Keratinocyte (primary cell): ENCODE measurements around the gene CHRD. TPM values are rescaled to one million over a fixed set of nuclear protein-coding genes. Genes with fewer than 3 reads are reported as not detected.

Source experiments
- DNase-seq: peaks from one replicate; pipeline ENCODE4 v3.0.0-alpha.2; 2011; ENCODE audit warnings: low read depth, missing footprints, low spot score
- FAIRE-seq: peaks from 2 replicates; lab custom pipeline; 2011; peaks lifted over from hg19 to GRCh38; lab: Jason Lieb, UNC
- H2AFZ ChIP-seq: 2 replicates; pipeline ENCODE4 v1.6.0; 2012; ENCODE audit warnings: low read length, control low read depth, inconsistent platforms; ENCODE audit not compliant: control insufficient read depth
- H3K27ac ChIP-seq: 2 replicates; pipeline ENCODE4 v1.5.1; 2011; ENCODE audit warnings: low read length; ENCODE audit not compliant: control insufficient read depth, insufficient read depth
- H3K27me3 ChIP-seq: 3 replicates; pipeline ENCODE4 v1.6.0; 2011; ENCODE audit warnings: low read length; ENCODE audit not compliant: control insufficient read depth, insufficient read depth; ENCODE audit errors: extremely low read depth
- H3K36me3 ChIP-seq, 2 experiments: 2 replicates in 1 of 2; 3 replicates in 1 of 2; pipeline ENCODE4 v1.5.1; 2011; ENCODE audit warnings: low read length in 2 of 2, mild to moderate bottlenecking in 1 of 2; ENCODE audit not compliant: control insufficient read depth in 2 of 2, insufficient read depth in 2 of 2; ENCODE audit errors: extremely low read depth in 1 of 2
- H3K4me1 ChIP-seq: 3 replicates; pipeline ENCODE4 v1.5.1; 2011; ENCODE audit warnings: low read length; ENCODE audit not compliant: control insufficient read depth, insufficient read depth; ENCODE audit errors: extremely low read depth
- H3K4me2 ChIP-seq: 3 replicates; pipeline ENCODE4 v1.6.0; 2011; ENCODE audit warnings: low read depth, low read length; ENCODE audit not compliant: control insufficient read depth, insufficient read depth; ENCODE audit errors: extremely low read depth
- H3K4me3 ChIP-seq, 3 experiments: fragments of 200-600 bp in 1 of 3; sonication (generic) in 1 of 3; 2 replicates in 2 of 3; 3 replicates in 1 of 3; pipeline ENCODE4 v1.5.1; 2011 to 2016; ENCODE audit warnings: low read length in 3 of 3, mild to moderate bottlenecking in 3 of 3, control low read depth in 2 of 3, inconsistent platforms in 1 of 3, low read depth in 1 of 3, mixed read lengths in 1 of 3, mixed run types in 1 of 3, moderate library complexity in 1 of 3; ENCODE audit not compliant: control insufficient read depth in 2 of 3, insufficient read depth in 2 of 3; ENCODE audit errors: extremely low read depth in 1 of 3
- H3K79me2 ChIP-seq: 2 replicates; pipeline ENCODE4 v1.6.0; 2012; ENCODE audit warnings: low read length; ENCODE audit not compliant: control insufficient read depth, insufficient read depth
- H3K9ac ChIP-seq: 3 replicates; pipeline ENCODE4 v1.6.0; 2011; ENCODE audit warnings: low read length; ENCODE audit not compliant: control insufficient read depth, insufficient read depth; ENCODE audit errors: extremely low read depth
- H3K9me1 ChIP-seq: 3 replicates; pipeline ENCODE4 v1.6.0; 2011; ENCODE audit warnings: low read length; ENCODE audit not compliant: control insufficient read depth, insufficient read depth; ENCODE audit errors: extremely low read depth
- H3K9me3 ChIP-seq: 2 replicates; pipeline ENCODE4 v1.5.1; 2012; ENCODE audit warnings: low read depth, low read length; ENCODE audit not compliant: control insufficient read depth
- H4K20me1 ChIP-seq: 3 replicates; pipeline ENCODE4 v1.6.0; 2011; ENCODE audit warnings: low read length; ENCODE audit not compliant: control insufficient read depth, insufficient read depth; ENCODE audit errors: extremely low read depth
- CTCF ChIP-seq, 3 experiments: IDR thresholded peaks in 1 of 3; conservative IDR thresholded peaks in 1 of 3; optimal IDR thresholded peaks in 1 of 3; 2 replicates in 2 of 3; 3 replicates in 1 of 3; pipeline versions ENCODE3 to v1.5.1; 2011; ENCODE audit warnings: low read length in 3 of 3, mild to moderate bottlenecking in 3 of 3, moderate library complexity in 2 of 3, control low read depth in 1 of 3, inconsistent platforms in 1 of 3; ENCODE audit not compliant: insufficient read depth in 2 of 3; ENCODE audit errors: extremely low read depth in 1 of 3
- EZH2 ChIP-seq: IDR thresholded peaks from one replicate; pipeline ENCODE4 v1.6.1; 2012; ENCODE audit warnings: inconsistent platforms, mild to moderate bottlenecking, low read length, moderate library complexity
- dilution Hi-C: fragments of 300-500 bp; cut with MboI; formaldehyde crosslinking; loops from one replicate; pipeline ENCODE4 v1.7.0; 2020; ENCODE audit warnings: low sequenced_read_pairs; ENCODE audit not compliant: extremely low pct_ligation_motif_present
- polyA plus RNA-seq, 5 experiments: library from polyadenylated mRNA; depleted of rRNA in 3 of 5; stranded (reverse) in 3 of 5; stranded (forward) in 1 of 5; unstranded in 1 of 5; fragments of >200 nt; gene quantifications; 1 replicate in 1 of 5; 2 replicates in 3 of 5; 3 replicates in 1 of 5; pipeline versions ENCODE4 v1.2.1 to v1.2.3, GENCODE V29; 2011 to 2012; ENCODE audit warnings: missing spikeins in 2 of 5, low read depth in 1 of 5, low replicate concordance in 1 of 5

Gene CHRD
- polyA plus RNA-seq, 1 donor (not counting 4 experiments of a cell fraction or from before 2014, with no cell fraction given) = not detected

- dilution Hi-C loops = no loop called here
- no peak overlapping the region for H3K27ac ChIP-seq
- H3K9me3 ChIP-seq = no peaks in the 10 kb centered on the region
- H3K27me3 ChIP-seq = no peaks in the 10 kb centered on the region
- no peaks in the 10 kb centered on the region for H3K9me1 ChIP-seq
- H4K20me1 ChIP-seq = no peaks in the 10 kb centered on the region
- DNase-seq (no peak), FAIRE-seq (no peak)
- no peak overlapping the region for H2AFZ ChIP-seq
- H3K9ac ChIP-seq = no peak overlapping the region
- H3K36me3 ChIP-seq = peaks cover 4 to 11% of the 10 kb centered on the region in 2 experiments
- no peak overlapping the region for H3K4me3 ChIP-seq
- H3K4me2 ChIP-seq = no peak overlapping the region
- TF ChIP-seq CTCF (optimal IDR thresholded peaks at IDR 0.05 in 1 of 3, IDR thresholded peaks at IDR 0.05 in 1 of 3, conservative IDR thresholded peaks at IDR 0.05 in 1 of 3; ENCODE audit: extremely low read depth in 1 of 3, insufficient read depth in 2 of 3, low read length in 3 of 3) (no peak), EZH2 (no peak)
- peaks cover 9% of the 10 kb centered on the region for H3K4me1 ChIP-seq
- H3K79me2 ChIP-seq = peaks cover 1% of the 10 kb centered on the region
These were observed 22.4 kb upstream of the CHRD start for GRCh38 chr3:184357248-184358123.

- FAIRE-seq = no peak
- no peaks in the 10 kb centered on the region for H3K9me3 ChIP-seq
- H3K9ac ChIP-seq = no peak overlapping the region
- dilution Hi-C loops = no loop called here
- peaks cover 2% of the 10 kb centered on the region for H3K79me2 ChIP-seq
- no peak overlapping the region for H3K4me3 ChIP-seq
- H3K27ac ChIP-seq = no peak overlapping the region
- no peaks in the 10 kb centered on the region for H3K27me3 ChIP-seq
- H3K4me2 ChIP-seq = no peak overlapping the region
- no peak for DNase-seq
- no peaks in the 10 kb centered on the region for H4K20me1 ChIP-seq
- H3K4me1 ChIP-seq = peaks cover 9% of the 10 kb centered on the region
- no peak overlapping the region for H2AFZ ChIP-seq
- H3K9me1 ChIP-seq = no peaks in the 10 kb centered on the region
- TF ChIP-seq CTCF (optimal IDR thresholded peaks at IDR 0.05 in 1 of 3, IDR thresholded peaks at IDR 0.05 in 1 of 3, conservative IDR thresholded peaks at IDR 0.05 in 1 of 3; ENCODE audit: extremely low read depth in 1 of 3, insufficient read depth in 2 of 3, low read length in 3 of 3) (no peak), EZH2 (no peak)
- H3K36me3 ChIP-seq = peaks cover 3 to 9% of the 10 kb centered on the region in 2 experiments
These were observed 21.6 kb upstream of the CHRD start for GRCh38 chr3:184358124-184358767.
